ENCODE results near the gene MAP10.

Gene MAP10

GRCh38 chr1:232830661-232831060, 25.4 kb downstream of the MAP10 start:
- Histone ChIP-seq H3K4me1 (ENCODE audit: low read length) (no peaks in the 10 kb centered on the region), H3K27me3 (ENCODE audit: low read depth, low read length) (peaks cover 3% of the 10 kb centered on the region; the same call in 1 of the 2 replicates), H3K9ac (ENCODE audit: low read length) (no peak overlapping the region), H3K36me3 (replicated peaks; ENCODE audit: low read depth, low read length) (no peaks in the 10 kb centered on the region), H2AFZ (ENCODE audit: low read depth, low read length) (no peak overlapping the region), H3K79me2 (ENCODE audit: low read length) (no peaks in the 10 kb centered on the region), H3K4me3 (ENCODE audit: low read length) (no peak overlapping the region), H3K27ac (ENCODE audit: low read length) (no peak overlapping the region), H3K4me2 (ENCODE audit: low read length) (no peak overlapping the region), H3K9me3 (ENCODE audit: insufficient read depth, low read length) (no peaks in the 10 kb centered on the region), H4K20me1 (ENCODE audit: insufficient read depth, low read length) (no peaks in the 10 kb centered on the region)
- TF ChIP-seq EZH2phosphoT487 (IDR thresholded peaks at IDR 0.05; ENCODE audit: low read depth) = no peak
- no peak for TF ChIP-seq CTCF (IDR thresholded peaks at IDR 0.05; ENCODE audit: low read depth, low read length)

- H3K36me3 ChIP-seq (replicated peaks; ENCODE audit: low read depth, low read length) = no peaks in the 10 kb centered on the region
- H3K9me3 ChIP-seq (ENCODE audit: insufficient read depth, low read length) = no peaks in the 10 kb centered on the region
- H3K27me3 ChIP-seq (ENCODE audit: low read depth, low read length) = peaks cover 6% of the 10 kb centered on the region; the same call in 1 of the 2 replicates
- H3K79me2 ChIP-seq (ENCODE audit: low read length) = no peaks in the 10 kb centered on the region
- no peak overlapping the region for H3K9ac ChIP-seq (ENCODE audit: low read length)
- H3K27ac ChIP-seq (ENCODE audit: low read length) = no peak overlapping the region
- H2AFZ ChIP-seq (ENCODE audit: low read depth, low read length) = no peak overlapping the region
- no peak overlapping the region for H3K4me2 ChIP-seq (ENCODE audit: low read length)
- no peak for TF ChIP-seq CTCF (IDR thresholded peaks at IDR 0.05; ENCODE audit: low read depth, low read length)
- no peaks in the 10 kb centered on the region for H4K20me1 ChIP-seq (ENCODE audit: insufficient read depth, low read length)
- H3K4me3 ChIP-seq (ENCODE audit: low read length) = no peak overlapping the region
- no peaks in the 10 kb centered on the region for H3K4me1 ChIP-seq (ENCODE audit: low read length)
Observed at GRCh38 chr1:232831895-232832294, 26.7 kb downstream of the MAP10 start.

GRCh38 chr1:232834066-232834465, 28.9 kb downstream of the MAP10 start:
- Histone ChIP-seq H3K4me1 (ENCODE audit: low read length) (no peaks in the 10 kb centered on the region), H3K4me3 (ENCODE audit: low read length) (no peak overlapping the region), H3K9ac (ENCODE audit: low read length) (no peak overlapping the region), H3K27ac (ENCODE audit: low read length) (no peak overlapping the region), H3K9me3 (ENCODE audit: insufficient read depth, low read length) (no peaks in the 10 kb centered on the region), H4K20me1 (ENCODE audit: insufficient read depth, low read length) (no peaks in the 10 kb centered on the region), H3K36me3 (replicated peaks; ENCODE audit: low read depth, low read length) (no peaks in the 10 kb centered on the region), H2AFZ (ENCODE audit: low read depth, low read length) (no peak overlapping the region), H3K4me2 (ENCODE audit: low read length) (no peak overlapping the region), H3K79me2 (ENCODE audit: low read length) (no peaks in the 10 kb centered on the region), H3K27me3 (ENCODE audit: low read depth, low read length) (peaks cover 6% of the 10 kb centered on the region; the same call in 1 of the 2 replicates)
- no peak for TF ChIP-seq EZH2phosphoT487 (IDR thresholded peaks at IDR 0.05; ENCODE audit: low read depth)

GRCh38 chr1:232835166-232835565, 29.9 kb downstream of the MAP10 start:
- H3K27ac ChIP-seq (ENCODE audit: low read length) = no peak overlapping the region
- H3K9ac ChIP-seq (ENCODE audit: low read length) = no peak overlapping the region
- no peak for TF ChIP-seq EZH2phosphoT487 (IDR thresholded peaks at IDR 0.05; ENCODE audit: low read depth)
- TF ChIP-seq CTCF (IDR thresholded peaks at IDR 0.05; ENCODE audit: low read depth, low read length) = no peak
- H3K79me2 ChIP-seq (ENCODE audit: low read length) = no peaks in the 10 kb centered on the region
- no peak overlapping the region for H3K4me3 ChIP-seq (ENCODE audit: low read length)
- H3K27me3 ChIP-seq (ENCODE audit: low read depth, low read length) = peaks cover 6% of the 10 kb centered on the region; the same call in 1 of the 2 replicates
- no peaks in the 10 kb centered on the region for H3K36me3 ChIP-seq (replicated peaks; ENCODE audit: low read depth, low read length)
- H2AFZ ChIP-seq (ENCODE audit: low read depth, low read length) = no peak overlapping the region
- H3K4me1 ChIP-seq (ENCODE audit: low read length) = no peaks in the 10 kb centered on the region
- no peaks in the 10 kb centered on the region for H4K20me1 ChIP-seq (ENCODE audit: insufficient read depth, low read length)
- H3K4me2 ChIP-seq (ENCODE audit: low read length) = no peak overlapping the region
- no peaks in the 10 kb centered on the region for H3K9me3 ChIP-seq (ENCODE audit: insufficient read depth, low read length)

GRCh38 chr1:232837087-232837486, 31.9 kb downstream of the MAP10 start:
- Histone ChIP-seq H3K36me3 (replicated peaks; ENCODE audit: low read depth, low read length) (no peaks in the 10 kb centered on the region), H3K79me2 (ENCODE audit: low read length) (no peaks in the 10 kb centered on the region), H3K4me1 (ENCODE audit: low read length) (peaks cover 6% of the 10 kb centered on the region), H4K20me1 (ENCODE audit: insufficient read depth, low read length) (no peaks in the 10 kb centered on the region), H2AFZ (ENCODE audit: low read depth, low read length) (no peak overlapping the region), H3K27ac (ENCODE audit: low read length) (no peak overlapping the region), H3K9ac (ENCODE audit: low read length) (no peak overlapping the region), H3K4me2 (ENCODE audit: low read length) (no peak overlapping the region), H3K27me3 (ENCODE audit: low read depth, low read length) (peaks cover 6% of the 10 kb centered on the region; the same call in 1 of the 2 replicates), H3K4me3 (ENCODE audit: low read length) (no peak overlapping the region), H3K9me3 (ENCODE audit: insufficient read depth, low read length) (no peaks in the 10 kb centered on the region)
- TF ChIP-seq EZH2phosphoT487 (IDR thresholded peaks at IDR 0.05; ENCODE audit: low read depth) (no peak), CTCF (IDR thresholded peaks at IDR 0.05; ENCODE audit: low read depth, low read length) (no peak)
